Stimulated activated naive CD4-positive, alpha-beta T cell treated with Interleukin-2 at 50 U/mL for 16 hours (primary cell): Measurements from ENCODE around the gene MYOZ1.
A peak's percentile ranks its signal among the peaks of the same experiment; 100 is the strongest.
"Not testable (repeated sequence)": the region's sequence is repeated elsewhere in the genome, so short reads cannot be mapped to it uniquely, and the experiment has no call there.

Source experiments
- DNase-seq: peaks from one replicate; lab custom pipeline; 2025; lab: John Stamatoyannopoulos, UW

The MYOZ1 gene

GRCh38 chr10:73647875-73648651 lies 6.8 kb upstream of the MYOZ1 start:
- DNase-seq, result no peak

GRCh38 chr10:73647211-73647874 lies 6.1 kb upstream of the MYOZ1 start:
- no peak for DNase-seq

- DNase-seq, result no peak
These were observed 5.3 kb upstream of the MYOZ1 start for GRCh38 chr10:73646598-73647041.

- no peak for DNase-seq
These were observed 4.0 kb upstream of the MYOZ1 start for GRCh38 chr10:73645251-73645650.

- no peak for DNase-seq
These were observed 3.5 kb upstream of the MYOZ1 start for GRCh38 chr10:73644767-73645166.

GRCh38 chr10:73644015-73644743 lies 2.9 kb upstream of the MYOZ1 start:
- DNase-seq, result no peak

GRCh38 chr10:73643362-73643761 lies 2.1 kb upstream of the MYOZ1 start:
- DNase-seq, result no peak

GRCh38 chr10:73639286-73639685 lies 2.0 kb downstream of the MYOZ1 start:
- no peak for DNase-seq

GRCh38 chr10:73635781-73636180 lies 5.5 kb downstream of the MYOZ1 start:
- DNase-seq, result no peak

- no peak for DNase-seq
These were observed 6.9 kb downstream of the MYOZ1 start for GRCh38 chr10:73634421-73634820.

GRCh38 chr10:73629165-73629564 lies 12.1 kb downstream of the MYOZ1 start:
- no peak for DNase-seq

- DNase-seq, result no peak
These were observed 12.9 kb downstream of the MYOZ1 start for GRCh38 chr10:73628405-73628804.

GRCh38 chr10:73627300-73627699 lies 14.0 kb downstream of the MYOZ1 start:
- DNase-seq, result no peak

GRCh38 chr10:73625884-73626752 lies 15.2 kb downstream of the MYOZ1 start:
- DNase-seq, result peak; percentile 93

GRCh38 chr10:73625004-73625883 lies 16.0 kb downstream of the MYOZ1 start:
- no peak for DNase-seq

GRCh38 chr10:73623056-73623455 lies 18.2 kb downstream of the MYOZ1 start:
- no peak for DNase-seq

- DNase-seq, result not testable (repeated sequence)
These were observed 20.3 kb downstream of the MYOZ1 start for GRCh38 chr10:73620974-73621373.

GRCh38 chr10:73617143-73617542 lies 24.1 kb downstream of the MYOZ1 start:
- not testable (repeated sequence) for DNase-seq

- no peak for DNase-seq
These were observed 26.6 kb downstream of the MYOZ1 start for GRCh38 chr10:73614720-73615119.

- DNase-seq, result no peak
These were observed 32.2 kb downstream of the MYOZ1 start for GRCh38 chr10:73609116-73609515.

- DNase-seq, result no peak
These were observed 39.8 kb downstream of the MYOZ1 start for GRCh38 chr10:73601486-73601921.
